ENCODE results near the gene EDN2. TPM values are rescaled to one million over a fixed set of nuclear protein-coding genes. Genes with fewer than 3 reads are reported as not detected.

Gene EDN2
- total RNA-seq, 1 donor from 2014 or later = 0.27 TPM

- DNase-seq = peak; percentile 55
- intact Hi-C loops (cut with micrococcal nuclease) = no loop called here
- ATAC-seq = no peak
Measured at GRCh38 chr1:41501581-41501980, 17.1 kb upstream of the EDN2 start.

GRCh38 chr1:41500781-41501518, 16.5 kb upstream of the EDN2 start:
- intact Hi-C loops (cut with micrococcal nuclease) = no loop called here
- no peak for DNase-seq

GRCh38 chr1:41500378-41500777, 15.9 kb upstream of the EDN2 start:
- peak; percentile 45 for ATAC-seq
- DNase-seq = peak; percentile 73
- intact Hi-C loops (cut with micrococcal nuclease) = no loop called here

More at GRCh38 chr1:41500781-41501518, 16.5 kb upstream of the EDN2 start:
- ATAC-seq = no peak

- DNase-seq (peak; percentile 34), ATAC-seq (no peak)
- intact Hi-C loops (cut with micrococcal nuclease) = no loop called here
Measured at GRCh38 chr1:41499591-41499990, 15.1 kb upstream of the EDN2 start.

GRCh38 chr1:41498804-41499203, 14.3 kb upstream of the EDN2 start:
- intact Hi-C loops (cut with micrococcal nuclease) = no loop called here
- ATAC-seq (peak; percentile 54), DNase-seq (peak; percentile 89)

- no peak for DNase-seq
- intact Hi-C loops (cut with micrococcal nuclease) = no loop called here
- no peak for ATAC-seq
Measured at GRCh38 chr1:41498391-41498790, 13.9 kb upstream of the EDN2 start.

GRCh38 chr1:41497461-41498030, 13.1 kb upstream of the EDN2 start:
- ATAC-seq = no peak
- DNase-seq = peak; percentile 34
- intact Hi-C loops (cut with micrococcal nuclease) = no loop called here

- intact Hi-C loops (cut with micrococcal nuclease) = no loop called here
- ATAC-seq (no peak), DNase-seq (peak; percentile 31)
Measured at GRCh38 chr1:41497056-41497440, 12.6 kb upstream of the EDN2 start.

GRCh38 chr1:41496080-41497055, 11.9 kb upstream of the EDN2 start:
- ATAC-seq (peak; percentile 84), DNase-seq (peak; percentile 96)
- intact Hi-C loops (cut with micrococcal nuclease) = no loop called here

GRCh38 chr1:41495210-41495948, 10.9 kb upstream of the EDN2 start:
- DNase-seq = peak; percentile 46
- intact Hi-C loops (cut with micrococcal nuclease) = no loop called here
- peak; percentile 2 for ATAC-seq

GRCh38 chr1:41494351-41495209, 10.1 kb upstream of the EDN2 start:
- ATAC-seq (no peak), DNase-seq (no peak)
- intact Hi-C loops (cut with micrococcal nuclease) = no loop called here

- intact Hi-C loops (cut with micrococcal nuclease) = no loop called here
- DNase-seq = peak; percentile 28
- no peak for ATAC-seq
Measured at GRCh38 chr1:41493626-41494350, 9.3 kb upstream of the EDN2 start.

- ATAC-seq = no peak
- intact Hi-C loops (cut with micrococcal nuclease) = no loop called here
- peak; percentile 34 for DNase-seq
Measured at GRCh38 chr1:41493117-41493536, 8.6 kb upstream of the EDN2 start.

GRCh38 chr1:41492341-41492848, 7.9 kb upstream of the EDN2 start:
- peak; percentile 32 for DNase-seq
- no peak for ATAC-seq
- intact Hi-C loops (cut with micrococcal nuclease) = no loop called here

GRCh38 chr1:41490911-41491310, 6.4 kb upstream of the EDN2 start:
- DNase-seq (no peak), ATAC-seq (no peak)

GRCh38 chr1:41489561-41489960, 5.1 kb upstream of the EDN2 start:
- intact Hi-C loops (cut with micrococcal nuclease) = no loop called here
- DNase-seq = no peak
- ATAC-seq = no peak

More at GRCh38 chr1:41490911-41491310, 6.4 kb upstream of the EDN2 start:
- intact Hi-C loops (cut with micrococcal nuclease) = no loop called here
